SK-N-MC (cell line): ENCODE measurements around the gene CWH43.
"Not testable (repeated sequence)": the region's sequence is repeated elsewhere in the genome, so short reads cannot be mapped to it uniquely, and the experiment has no call there.

Experiments used
- DNase-seq: peaks from one replicate; pipeline ENCODE4 v3.0.0-alpha.2; 2011; ENCODE audit warnings: low read depth, low spot score
- H3K27ac ChIP-seq: fragments of 200-600 bp; sonication (generic); 2 replicates; pipeline ENCODE4 v1.5.1; 2016; ENCODE audit warnings: mixed run types
- H3K36me3 ChIP-seq: fragments of 200-600 bp; sonication (generic); 2 replicates; pipeline ENCODE4 v1.6.1; 2017; ENCODE audit warnings: antibody characterized with exemption, low read length, mixed read lengths; ENCODE audit not compliant: insufficient read depth
- H3K4me3 ChIP-seq: fragments of 200-600 bp; sonication (generic); 2 replicates; pipeline ENCODE4 v1.5.1; 2016
- H3K9ac ChIP-seq: fragments of 200-600 bp; sonication (generic); 2 replicates; pipeline ENCODE4 v1.8.0; 2017; ENCODE audit warnings: mixed run types, mixed read lengths; ENCODE audit not compliant: insufficient read length
- H3K9me3 ChIP-seq: fragments of 200-600 bp; sonication (generic); 2 replicates; pipeline ENCODE4 v1.6.1; 2017; ENCODE audit warnings: low read depth, mild to moderate bottlenecking, antibody characterized with exemption, low read length, moderate library complexity, mixed read lengths
- EZH2 ChIP-seq: fragments of 200-600 bp; sonication (generic); IDR thresholded peaks from one replicate; pipeline ENCODE4 v1.6.1; 2017; ENCODE audit warnings: antibody characterized with exemption
- FOXP2 ChIP-seq: optimal IDR thresholded peaks from 2 replicates; pipeline ENCODE3; 2011; ENCODE audit warnings: mild to moderate bottlenecking, moderate library complexity; ENCODE audit not compliant: insufficient read depth; ENCODE audit errors: extremely low read length, control extremely low read depth
- POLR2AphosphoS5 ChIP-seq: IDR thresholded peaks from 2 replicates; pipeline ENCODE4 v1.6.1; 2012; ENCODE audit warnings: mild to moderate bottlenecking, low read depth, low read length, borderline replicate concordance

Gene CWH43

DNA sequence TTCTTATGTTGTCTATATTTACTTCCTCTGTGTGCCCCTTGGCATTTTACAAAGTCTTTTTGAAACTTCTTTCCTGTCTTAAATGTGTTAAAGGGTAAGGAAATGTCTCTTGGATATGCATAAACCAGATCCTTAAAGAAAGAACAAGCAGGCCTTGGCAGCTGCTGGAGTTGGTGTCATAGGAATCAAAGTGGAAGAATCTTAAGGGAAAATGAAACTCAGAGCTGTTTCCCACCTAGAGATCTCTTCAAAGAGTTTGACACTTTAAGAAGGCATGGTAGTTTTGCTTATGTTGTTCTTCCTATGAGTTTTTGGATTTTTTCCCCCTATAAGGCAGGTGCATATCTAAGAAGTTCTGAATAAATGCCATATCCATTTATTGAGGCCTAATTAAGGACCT is 37.0 kb upstream of the CWH43 start:
- H3K9ac ChIP-seq = no peak overlapping the region
- H3K4me3 ChIP-seq = no peak overlapping the region
- no peak for TF ChIP-seq POLR2AphosphoS5
- no peak for DNase-seq
- no peaks in the 10 kb centered on the region for H3K9me3 ChIP-seq
- H3K36me3 ChIP-seq = no peaks in the 10 kb centered on the region
- no peak overlapping the region for H3K27ac ChIP-seq

DNA sequence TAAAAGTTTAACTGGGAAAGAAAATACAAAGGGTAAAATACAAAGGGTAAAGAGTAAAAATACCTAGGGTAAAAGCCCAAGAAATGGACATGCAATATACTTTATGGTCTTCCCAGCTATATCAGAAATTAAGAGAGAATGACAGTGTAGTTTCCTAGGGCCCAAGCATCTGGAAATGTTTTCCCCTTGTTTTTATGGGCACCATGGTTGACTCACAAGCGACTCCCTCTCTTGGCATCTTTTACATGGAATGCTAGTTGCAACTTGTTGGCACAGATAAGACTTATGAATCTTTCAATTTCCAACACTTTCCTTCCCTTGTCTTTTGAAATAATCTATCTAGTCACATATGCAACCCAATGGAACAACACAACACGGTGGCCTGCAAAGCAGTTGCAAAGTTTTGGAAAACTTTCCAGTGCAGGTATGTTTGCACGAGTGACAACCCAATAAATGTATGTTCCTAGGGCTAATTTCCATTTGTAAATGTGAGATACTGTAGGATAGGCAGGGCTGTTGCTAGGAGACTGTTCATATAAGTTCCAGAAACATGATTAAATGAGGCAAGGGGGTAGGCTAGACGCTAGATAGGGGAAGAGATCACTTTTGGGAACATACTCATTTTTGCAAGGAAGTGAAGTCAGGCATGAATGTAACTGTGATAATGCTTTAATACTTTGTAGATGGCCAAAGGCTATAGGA is 36.4 kb upstream of the CWH43 start:
- no peaks in the 10 kb centered on the region for H3K36me3 ChIP-seq
- H3K4me3 ChIP-seq = no peak overlapping the region
- no peak overlapping the region for H3K27ac ChIP-seq
- no peak overlapping the region for H3K9ac ChIP-seq
- DNase-seq = no peak
- TF ChIP-seq POLR2AphosphoS5 (no peak), EZH2 (no peak), FOXP2 (no peak)
- no peaks in the 10 kb centered on the region for H3K9me3 ChIP-seq

DNA sequence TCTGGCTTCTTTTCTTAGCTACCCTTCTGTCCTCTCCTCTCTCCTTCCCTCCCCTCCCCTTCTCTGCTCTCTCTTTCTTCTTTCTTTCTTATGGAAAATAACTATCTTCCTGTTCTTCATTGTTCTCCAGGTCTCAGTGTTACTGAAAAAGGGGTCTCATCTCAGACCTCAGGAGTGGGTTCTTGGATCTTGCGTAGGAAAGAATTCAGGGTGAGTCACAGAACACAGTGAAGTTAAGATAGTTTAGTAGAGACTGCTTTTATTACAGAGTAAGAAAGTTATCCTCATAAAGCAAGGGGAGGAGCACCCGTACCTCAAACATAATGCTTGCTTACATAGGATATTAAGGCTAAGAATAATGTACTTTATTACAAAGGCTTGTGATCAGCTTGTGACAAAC is 31.8 kb upstream of the CWH43 start:
- DNase-seq = no peak
- H3K4me3 ChIP-seq = no peak overlapping the region
- H3K36me3 ChIP-seq = no peaks in the 10 kb centered on the region
- TF ChIP-seq EZH2 (no peak), POLR2AphosphoS5 (no peak), FOXP2 (no peak)
- H3K27ac ChIP-seq = no peak overlapping the region
- H3K9ac ChIP-seq = no peak overlapping the region
- no peaks in the 10 kb centered on the region for H3K9me3 ChIP-seq

DNA sequence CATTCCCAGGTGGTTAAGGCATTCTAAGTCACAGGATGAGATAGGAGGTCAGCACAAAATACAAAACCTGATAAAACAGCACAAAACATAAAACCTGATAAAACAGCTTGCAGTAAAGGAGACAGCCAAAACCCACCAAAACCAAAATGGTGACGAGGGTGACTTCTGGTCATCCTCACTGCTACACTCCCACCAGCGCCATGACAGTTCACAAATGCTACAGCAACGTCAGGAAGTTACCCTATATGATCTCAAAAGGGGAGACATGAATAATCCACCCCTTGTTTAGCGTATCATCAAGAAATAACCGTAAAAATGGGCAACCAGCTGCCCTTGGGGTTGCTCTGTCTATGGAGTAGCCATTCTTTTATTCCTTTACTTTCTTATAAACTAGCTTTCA is 28.7 kb upstream of the CWH43 start:
- H3K9ac ChIP-seq, DNase-seq, H3K9me3 ChIP-seq, H3K27ac ChIP-seq, H3K36me3 ChIP-seq, H3K4me3 ChIP-seq: not testable (repeated sequence)

DNA sequence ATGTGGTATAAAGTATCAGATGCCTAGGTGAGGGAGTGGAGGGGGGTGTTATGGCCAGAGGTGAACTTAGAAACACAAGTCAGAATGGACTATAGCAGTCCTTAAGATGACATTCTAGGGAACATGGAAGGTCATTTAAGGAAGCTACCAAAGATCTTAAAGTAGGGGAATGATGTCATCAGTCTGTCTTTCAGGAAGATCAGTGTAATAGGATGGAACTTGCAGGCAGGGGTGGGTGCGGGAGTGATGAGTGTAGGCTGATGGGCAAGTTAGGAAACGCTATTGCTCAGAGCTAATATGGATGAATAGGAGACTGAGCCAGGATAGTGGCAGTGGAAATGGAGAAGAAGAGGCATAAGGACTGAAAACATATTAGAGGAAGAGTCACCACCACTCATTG is 27.5 kb upstream of the CWH43 start:
- Histone ChIP-seq H3K27ac (no peak overlapping the region), H3K9ac (no peak overlapping the region), H3K4me3 (no peak overlapping the region), H3K36me3 (no peaks in the 10 kb centered on the region), H3K9me3 (no peaks in the 10 kb centered on the region)
- DNase-seq = no peak
- TF ChIP-seq POLR2AphosphoS5 (no peak), EZH2 (no peak), FOXP2 (no peak)

DNA sequence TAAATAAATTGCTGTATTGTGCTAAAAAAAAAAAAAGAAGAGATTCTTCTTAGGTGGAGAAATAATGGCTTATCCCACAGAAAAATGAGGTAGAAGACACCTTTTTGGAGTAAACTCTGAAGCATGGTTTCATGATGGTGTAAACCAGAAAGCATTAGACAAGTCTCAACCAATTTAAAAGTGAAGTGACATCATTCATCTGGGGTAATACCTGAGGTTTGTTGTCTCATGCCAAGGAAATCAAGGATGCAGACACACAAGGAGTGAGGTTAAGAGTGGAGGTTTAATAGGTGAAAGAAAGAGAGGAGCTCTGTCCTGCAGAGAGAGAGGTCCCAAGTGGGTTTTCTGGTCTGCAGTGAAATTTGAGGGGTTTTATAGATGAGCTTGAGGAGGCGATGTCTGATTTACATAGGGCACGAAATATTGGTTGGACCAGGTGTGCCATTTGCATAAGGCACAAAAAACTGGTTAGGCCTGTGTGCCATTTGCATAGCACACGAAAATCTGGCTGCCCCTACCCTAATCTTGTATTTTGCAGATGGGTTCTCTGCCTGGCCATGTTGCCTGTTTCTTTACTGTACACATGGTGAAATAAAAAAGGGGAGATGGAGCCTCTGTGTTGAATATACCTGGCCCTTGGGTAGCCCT is 25.0 kb upstream of the CWH43 start:
- Histone ChIP-seq H3K27ac (no peak overlapping the region), H3K36me3 (no peaks in the 10 kb centered on the region), H3K4me3 (no peak overlapping the region), H3K9me3 (no peaks in the 10 kb centered on the region), H3K9ac (no peak overlapping the region)
- DNase-seq = no peak
- no peak for TF ChIP-seq POLR2AphosphoS5
- TF ChIP-seq FOXP2 = no peak
- TF ChIP-seq EZH2 = no peak

DNA sequence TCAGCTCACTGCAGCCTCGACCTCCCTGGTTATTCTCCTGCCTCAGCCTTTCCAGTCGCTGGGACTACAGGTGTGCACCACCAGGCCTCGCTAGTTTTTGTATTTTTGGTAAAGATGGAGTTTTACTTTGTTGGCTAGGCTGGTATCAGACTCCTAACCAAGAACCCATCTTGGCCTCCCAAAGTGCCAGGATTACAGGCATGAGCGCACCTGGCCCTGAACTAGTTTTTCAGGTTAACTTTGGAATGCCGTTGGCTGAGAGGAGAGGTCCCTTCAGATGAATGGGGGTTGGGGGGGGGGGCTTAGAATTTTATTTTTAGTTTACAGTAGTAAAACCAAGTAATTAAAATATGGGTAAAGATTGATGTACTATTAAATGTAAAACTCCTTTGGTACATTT is 23.4 kb upstream of the CWH43 start:
- no peak overlapping the region for H3K27ac ChIP-seq
- H3K4me3 ChIP-seq = no peak overlapping the region
- no peak overlapping the region for H3K9ac ChIP-seq
- no peaks in the 10 kb centered on the region for H3K9me3 ChIP-seq
- H3K36me3 ChIP-seq = no peaks in the 10 kb centered on the region
- DNase-seq = no peak
- TF ChIP-seq FOXP2 (no peak), EZH2 (no peak), POLR2AphosphoS5 (no peak)

DNA sequence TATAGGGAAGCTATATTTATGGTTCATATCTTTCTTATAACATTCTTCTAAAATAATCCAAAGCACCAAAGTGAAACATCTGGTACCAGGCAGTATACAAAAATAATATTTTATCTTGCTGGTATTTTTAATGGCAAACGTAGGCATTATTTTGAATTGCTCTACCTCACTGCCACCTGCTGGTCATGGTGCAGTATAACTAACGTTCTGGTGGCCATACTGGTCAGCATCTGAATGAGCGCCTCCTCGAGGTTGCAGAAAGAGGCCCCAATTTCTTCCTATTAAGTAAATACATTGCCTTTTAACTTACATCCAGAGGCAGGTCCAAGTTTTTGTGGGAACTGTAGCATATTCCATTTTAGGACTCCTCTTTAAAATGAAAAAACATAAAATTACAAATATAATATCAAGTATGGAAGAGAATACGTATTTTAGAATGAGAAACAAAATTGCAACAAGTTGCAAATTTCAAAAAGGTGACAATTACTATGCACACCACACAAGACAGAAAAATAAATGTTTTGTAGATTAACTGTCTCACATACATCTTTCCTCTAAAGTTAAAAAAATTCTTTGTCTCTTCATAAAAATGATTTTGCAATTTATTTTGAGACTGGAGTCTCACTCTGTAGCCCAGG is 22.9 kb upstream of the CWH43 start:
- Histone ChIP-seq H3K36me3 (no peaks in the 10 kb centered on the region), H3K4me3 (no peak overlapping the region), H3K27ac (no peak overlapping the region), H3K9ac (no peak overlapping the region), H3K9me3 (no peaks in the 10 kb centered on the region)
- no peak for TF ChIP-seq POLR2AphosphoS5
- no peak for TF ChIP-seq EZH2
- DNase-seq = peak; percentile 70

DNA sequence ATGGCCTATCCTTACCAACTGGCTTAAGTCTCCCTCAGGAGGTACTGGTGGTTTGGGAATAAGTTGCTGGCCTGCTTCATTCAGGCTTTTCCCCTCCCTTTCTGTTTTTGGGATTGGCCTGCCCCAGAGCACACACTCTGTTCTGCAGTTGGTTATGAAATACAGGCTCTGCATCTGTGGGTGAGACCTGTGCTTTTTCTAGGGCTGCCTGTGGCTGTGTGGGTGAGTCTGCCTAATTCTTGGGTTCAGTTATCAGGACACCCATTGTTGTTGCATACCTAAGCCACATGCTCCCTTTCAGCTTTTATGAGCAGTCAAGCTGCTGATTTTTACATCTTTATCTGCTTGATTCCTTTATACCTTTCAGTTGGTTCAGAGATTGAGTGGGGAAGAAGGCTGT is 19.0 kb upstream of the CWH43 start:
- no peaks in the 10 kb centered on the region for H3K9me3 ChIP-seq
- DNase-seq = no peak
- no peak overlapping the region for H3K4me3 ChIP-seq
- H3K27ac ChIP-seq = no peak overlapping the region
- no peaks in the 10 kb centered on the region for H3K36me3 ChIP-seq
- TF ChIP-seq EZH2 = no peak
- TF ChIP-seq FOXP2 = no peak
- no peak for TF ChIP-seq POLR2AphosphoS5
- no peak overlapping the region for H3K9ac ChIP-seq
